Stimulated activated CD4-positive, alpha-beta T cell treated with anti-CD3 and anti-CD28 coated beads, Interleukin-15, amount 100 ng/mL, for 48 hours (primary cell): ENCODE results near the gene DNAJB11.
"Not testable (repeated sequence)": the region's sequence is repeated elsewhere in the genome, so short reads cannot be mapped to it uniquely, and the experiment has no call there.

ENCODE experiments used
- DNase-seq, 2 donors: peaks; one replicate each; pipeline ENCODE4 v3.0.0-alpha.2; 2020; ENCODE audit warnings: low read depth in 2 of 2

DNAJB11 gene

GRCh38 chr3:186552408-186553031 lies 18.0 kb upstream of the DNAJB11 start:
- no peak for DNase-seq

- no peak for DNase-seq
Observed at GRCh38 chr3:186564586-186564985, 5.9 kb upstream of the DNAJB11 start.

GRCh38 chr3:186566772-186567071 lies 3.8 kb upstream of the DNAJB11 start:
- DNase-seq, result no peak

- DNase-seq, result peak; percentile 85 to 89
Observed at GRCh38 chr3:186567072-186567921, 3.2 kb upstream of the DNAJB11 start, which contains the start of gene TBCCD1. TSS of gene TBCCD1 (minus strand) at chr3:186567339. CDS start at chr3:186564329, 3,010 bp downstream.

- DNase-seq, result not testable (repeated sequence)
Observed at GRCh38 chr3:186569361-186569760, 1.2 kb upstream of the DNAJB11 start.

GRCh38 chr3:186569779-186570095 lies 783 bp upstream of the DNAJB11 start:
- DNase-seq, result no peak

- no peak for DNase-seq
Observed at GRCh38 chr3:186570941-186571643, 572 bp downstream of the DNAJB11 start.

GRCh38 chr3:186571644-186572013 lies 1.1 kb downstream of the DNAJB11 start:
- no peak for DNase-seq

GRCh38 chr3:186577521-186577920 lies 7.0 kb downstream of the DNAJB11 start:
- no peak for DNase-seq

GRCh38 chr3:186580785-186581184 lies 10.3 kb downstream of the DNAJB11 start:
- DNase-seq, result no peak

- DNase-seq, result no peak
Observed at GRCh38 chr3:186582541-186582940, 12.0 kb downstream of the DNAJB11 start.

- DNase-seq, result no peak
Observed at GRCh38 chr3:186583831-186584230, 13.3 kb downstream of the DNAJB11 start.

- DNase-seq, result not testable (repeated sequence)
Observed at GRCh38 chr3:186586245-186586644, 15.7 kb downstream of the DNAJB11 start.

GRCh38 chr3:186587183-186587582 lies 16.7 kb downstream of the DNAJB11 start:
- no peak for DNase-seq

- DNase-seq, result no peak
Observed at GRCh38 chr3:186588632-186589031, 18.1 kb downstream of the DNAJB11 start.

GRCh38 chr3:186589121-186589520 lies 18.6 kb downstream of the DNAJB11 start:
- DNase-seq, result no peak

GRCh38 chr3:186589856-186590579 lies 19.5 kb downstream of the DNAJB11 start:
- DNase-seq, result no peak

- DNase-seq, result no peak
Observed at GRCh38 chr3:186590580-186591295, 20.2 kb downstream of the DNAJB11 start.

GRCh38 chr3:186592682-186593081 lies 22.2 kb downstream of the DNAJB11 start:
- no peak for DNase-seq

GRCh38 chr3:186593862-186594261 lies 23.3 kb downstream of the DNAJB11 start:
- DNase-seq, result no peak

- DNase-seq, result no peak
Observed at GRCh38 chr3:186594591-186595113, 24.1 kb downstream of the DNAJB11 start.
